Measurements from ENCODE around the gene TNNI3K.

GRCh38 chr1:74357756-74358155 is 122.6 kb downstream of the TNNI3K start:
- TF ChIP-seq, protein P1, sequence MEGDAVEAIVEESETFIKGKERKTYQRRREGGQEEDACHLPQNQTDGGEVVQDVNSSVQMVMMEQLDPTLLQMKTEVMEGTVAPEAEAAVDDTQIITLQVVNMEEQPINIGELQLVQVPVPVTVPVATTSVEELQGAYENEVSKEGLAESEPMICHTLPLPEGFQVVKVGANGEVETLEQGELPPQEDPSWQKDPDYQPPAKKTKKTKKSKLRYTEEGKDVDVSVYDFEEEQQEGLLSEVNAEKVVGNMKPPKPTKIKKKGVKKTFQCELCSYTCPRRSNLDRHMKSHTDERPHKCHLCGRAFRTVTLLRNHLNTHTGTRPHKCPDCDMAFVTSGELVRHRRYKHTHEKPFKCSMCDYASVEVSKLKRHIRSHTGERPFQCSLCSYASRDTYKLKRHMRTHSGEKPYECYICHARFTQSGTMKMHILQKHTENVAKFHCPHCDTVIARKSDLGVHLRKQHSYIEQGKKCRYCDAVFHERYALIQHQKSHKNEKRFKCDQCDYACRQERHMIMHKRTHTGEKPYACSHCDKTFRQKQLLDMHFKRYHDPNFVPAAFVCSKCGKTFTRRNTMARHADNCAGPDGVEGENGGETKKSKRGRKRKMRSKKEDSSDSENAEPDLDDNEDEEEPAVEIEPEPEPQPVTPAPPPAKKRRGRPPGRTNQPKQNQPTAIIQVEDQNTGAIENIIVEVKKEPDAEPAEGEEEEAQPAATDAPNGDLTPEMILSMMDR (IDR thresholded peaks at IDR 0.05), result no peak
- TF ChIP-seq POLR2A (IDR thresholded peaks at IDR 0.05), result no peak

Data from right lobe of liver (tissue), 4 donors.